ENCODE data around the gene DEPDC1B. TPM values are rescaled to one million over a fixed set of nuclear protein-coding genes. Genes with fewer than 3 reads are reported as not detected.

DEPDC1B gene
- total RNA-seq, 1 experiment from 2014 or later: 29.2 TPM

GRCh38 chr5:60699288-60699608 is 718 bp downstream of the DEPDC1B start:
- Histone ChIP-seq H3K4me1 (replicated peaks; ENCODE audit: insufficient read depth) (peaks cover 11% of the 10 kb centered on the region; the same call in 1 of the 2 replicates), H3K79me2 (ENCODE audit: low read depth) (peaks cover 39% of the 10 kb centered on the region), H3K9me3 (ENCODE audit: insufficient read depth, low read depth) (no peaks in the 10 kb centered on the region), H3F3A (ENCODE audit: insufficient read depth, low read depth) (0 out of 2 replicates have a peak, but pooled peaks cover 3% of the 10 kb centered on the region), H4K20me1 (ENCODE audit: insufficient read depth) (no peaks in the 10 kb centered on the region), H2AFZ (peak overlapping the region; percentile 95), H3K9me2 (ENCODE audit: insufficient read depth) (no peaks in the 10 kb centered on the region), H3K27me3 (ENCODE audit: insufficient read depth, low read depth) (no peaks in the 10 kb centered on the region), H3K36me3 (ENCODE audit: low read depth) (no peaks in the 10 kb centered on the region), H3K4me3 (peak overlapping the region; percentile 76), H3K4me2 (peak overlapping the region; percentile 77), H3K27ac (peak overlapping the region; percentile 55)
- no TSS peak for BruUV-seq (replicated peaks)
- POLR2A ChIA-PET (ENCODE audit: unreplicated experiment): interaction anchor here (0.5 to 0.6 kb wide), 2 partner anchors 144 to 1653 kb away, joined by 5 to 14 read pairs; no protein-coding TSS in a partner anchor
- TF ChIP-seq EZH2 (IDR thresholded peaks at IDR 0.05; ENCODE audit: low read depth) (no peak), CTCF (conservative IDR thresholded peaks at IDR 0.05) (no peak)
- no peak for DNase-seq
- intact Hi-C loops (cut with micrococcal nuclease; ENCODE audit: unreplicated experiment): loop anchor here (1.0 kb wide), 1 partner anchor 145 kb away; the partner anchor contains the start of gene ELOVL7
- CTCF ChIA-PET: interaction anchor here (0.6 to 1.0 kb wide), 4 partner anchors 15 to 943 kb away, joined by 3 to 15 read pairs (median 4); partner anchors contain the start of gene ELOVL7

- H3K79me2 ChIP-seq (ENCODE audit: low read depth): peaks cover 46% of the 10 kb centered on the region
- peak overlapping the region; percentile 76; the same call in 1 of the 2 replicates for H3K4me3 ChIP-seq
- no peaks in the 10 kb centered on the region for H4K20me1 ChIP-seq (ENCODE audit: insufficient read depth)
- ChIA-PET CTCF (no interaction called here), POLR2A (ENCODE audit: unreplicated experiment) (no interaction called here)
- BruUV-seq (replicated peaks): no TSS peak
- H3K27me3 ChIP-seq (ENCODE audit: insufficient read depth, low read depth): no peaks in the 10 kb centered on the region
- peaks cover 11% of the 10 kb centered on the region; the same call in 1 of the 2 replicates for H3K4me1 ChIP-seq (replicated peaks; ENCODE audit: insufficient read depth)
- H3K9me2 ChIP-seq (ENCODE audit: insufficient read depth): no peaks in the 10 kb centered on the region
- 0 out of 2 replicates have a peak, but pooled peaks cover 3% of the 10 kb centered on the region for H3F3A ChIP-seq (ENCODE audit: insufficient read depth, low read depth)
- no peak overlapping the region for H2AFZ ChIP-seq
- intact Hi-C loops (cut with micrococcal nuclease; ENCODE audit: unreplicated experiment): no loop called here
- no peaks in the 10 kb centered on the region for H3K9me3 ChIP-seq (ENCODE audit: insufficient read depth, low read depth)
- no peaks in the 10 kb centered on the region for H3K36me3 ChIP-seq (ENCODE audit: low read depth)
- TF ChIP-seq CTCF (conservative IDR thresholded peaks at IDR 0.05): no peak
- no peak for TF ChIP-seq EZH2 (IDR thresholded peaks at IDR 0.05; ENCODE audit: low read depth)
- H3K27ac ChIP-seq: no peak overlapping the region
- no peak for DNase-seq
- peak overlapping the region; percentile 77 for H3K4me2 ChIP-seq
These were observed 1.6 kb downstream of the DEPDC1B start for GRCh38 chr5:60698336-60698735.

- no peaks in the 10 kb centered on the region for H3F3A ChIP-seq (ENCODE audit: insufficient read depth, low read depth)
- H3K9me3 ChIP-seq (ENCODE audit: insufficient read depth, low read depth): no peaks in the 10 kb centered on the region
- no peak overlapping the region for H2AFZ ChIP-seq
- intact Hi-C loops (cut with micrococcal nuclease; ENCODE audit: unreplicated experiment): no loop called here
- CTCF ChIA-PET: interaction anchor here (0.7 kb wide), 1 partner anchor 214 kb away, joined by 3 read pairs; no protein-coding TSS in a partner anchor
- H3K27ac ChIP-seq: no peak overlapping the region
- POLR2A ChIA-PET (ENCODE audit: unreplicated experiment): no interaction called here
- no peak overlapping the region for H3K4me2 ChIP-seq
- H3K79me2 ChIP-seq (ENCODE audit: low read depth): peaks cover 26% of the 10 kb centered on the region; the same call in 1 of the 2 replicates
- BruUV-seq (replicated peaks): no TSS peak
- H3K4me1 ChIP-seq (replicated peaks; ENCODE audit: insufficient read depth): no peaks in the 10 kb centered on the region
- H3K9me2 ChIP-seq (ENCODE audit: insufficient read depth): no peaks in the 10 kb centered on the region
- no peaks in the 10 kb centered on the region for H3K36me3 ChIP-seq (ENCODE audit: low read depth)
- H4K20me1 ChIP-seq (ENCODE audit: insufficient read depth): no peaks in the 10 kb centered on the region
- H3K4me3 ChIP-seq: no peak overlapping the region
- no peaks in the 10 kb centered on the region for H3K27me3 ChIP-seq (ENCODE audit: insufficient read depth, low read depth)
- TF ChIP-seq CTCF (conservative IDR thresholded peaks at IDR 0.05) (no peak), EZH2 (IDR thresholded peaks at IDR 0.05; ENCODE audit: low read depth) (no peak)
- no peak for DNase-seq
These were observed 9.6 kb downstream of the DEPDC1B start for GRCh38 chr5:60690326-60690725.
